NCI-H2107 treated with DMSO at 0.1 percent for 48 hours (cell line): ENCODE measurements around the gene FGF22.
"Not testable (repeated sequence)": the region's sequence is repeated elsewhere in the genome, so short reads cannot be mapped to it uniquely, and the experiment has no call there.

Experiments
- DNase-seq: peaks from one replicate; lab custom pipeline; 2025; ENCODE audit not compliant: unreplicated experiment; lab: John Stamatoyannopoulos, UW

Gene FGF22

GRCh38 chr19:621819-622218 is 17.9 kb upstream of the FGF22 start:
- no peak for DNase-seq

DNA sequence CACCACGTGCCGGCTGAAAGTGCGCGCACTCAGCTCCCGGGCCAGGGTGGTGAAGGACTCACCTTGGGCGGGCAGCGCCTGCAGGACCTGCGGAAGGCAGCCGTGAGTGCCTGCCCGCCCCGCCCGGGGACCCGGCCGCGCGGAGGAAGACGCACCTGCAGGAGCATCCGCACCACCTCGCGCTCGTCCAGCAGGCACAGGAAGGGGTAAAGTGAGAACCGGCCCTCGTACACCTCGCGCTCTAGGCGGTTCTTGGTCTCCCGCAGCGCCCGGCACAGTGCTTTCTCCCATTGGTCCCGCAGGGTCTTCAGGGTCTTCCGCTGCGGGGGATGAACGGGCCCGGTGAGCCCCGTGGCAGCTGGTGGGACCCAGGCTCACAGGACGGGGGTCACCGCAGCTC is 17.0 kb upstream of the FGF22 start:
- no peak for DNase-seq

- no peak for DNase-seq
These were observed 16.3 kb upstream of the FGF22 start for GRCh38 chr19:623175-623916.

DNA sequence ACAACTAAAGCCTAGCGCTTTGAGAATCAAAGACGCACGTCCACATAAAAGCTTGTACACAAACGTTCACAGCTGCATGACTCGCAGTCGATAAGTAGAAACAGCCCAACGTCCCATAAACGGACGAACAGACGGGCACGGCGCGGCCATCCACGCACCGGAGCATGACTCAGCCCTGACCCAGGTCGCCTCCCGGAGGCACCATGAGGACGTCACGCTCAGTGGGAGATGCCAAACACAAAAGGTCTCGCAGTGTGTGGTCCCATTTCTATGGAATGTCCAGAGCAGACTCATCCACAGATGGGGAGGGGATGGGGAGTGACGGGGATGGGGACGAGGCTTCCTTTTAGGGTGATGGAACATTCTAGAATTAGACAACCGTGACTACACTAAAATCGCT is 15.7 kb upstream of the FGF22 start:
- DNase-seq, result no peak

DNA sequence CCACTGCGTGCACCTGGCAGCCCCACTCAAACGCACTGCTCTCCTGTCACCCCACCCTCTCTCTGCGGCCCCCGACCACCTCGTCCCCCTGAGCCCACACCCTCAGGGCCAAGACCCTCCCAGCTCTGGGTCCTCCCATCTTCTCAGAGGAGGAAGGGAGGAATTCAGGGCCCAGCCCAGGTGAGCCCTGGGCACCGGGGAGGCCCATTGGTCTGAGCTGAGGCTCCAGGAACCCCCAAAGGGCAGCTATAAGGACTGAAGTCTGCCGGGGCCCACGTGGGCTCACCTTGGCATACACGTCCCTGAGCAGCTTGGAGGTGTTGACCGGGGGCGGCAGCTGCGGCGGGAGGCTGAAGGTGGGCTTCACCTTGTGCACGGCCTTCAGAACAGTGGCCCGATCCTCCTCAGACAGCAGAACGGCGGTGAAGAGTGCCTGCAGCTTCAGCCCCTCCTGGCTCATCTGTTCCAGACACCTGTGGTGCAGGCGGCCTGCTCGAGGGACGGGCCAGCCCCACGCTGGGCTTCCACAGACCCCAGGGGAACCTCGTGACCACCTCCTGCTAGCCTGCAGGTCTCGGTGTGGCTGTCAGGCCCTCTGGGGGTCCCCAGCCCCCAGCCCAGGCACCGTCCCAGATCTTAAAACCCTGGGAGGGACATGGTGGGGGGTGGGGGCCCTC is 15.1 kb upstream of the FGF22 start:
- no peak for DNase-seq

DNA sequence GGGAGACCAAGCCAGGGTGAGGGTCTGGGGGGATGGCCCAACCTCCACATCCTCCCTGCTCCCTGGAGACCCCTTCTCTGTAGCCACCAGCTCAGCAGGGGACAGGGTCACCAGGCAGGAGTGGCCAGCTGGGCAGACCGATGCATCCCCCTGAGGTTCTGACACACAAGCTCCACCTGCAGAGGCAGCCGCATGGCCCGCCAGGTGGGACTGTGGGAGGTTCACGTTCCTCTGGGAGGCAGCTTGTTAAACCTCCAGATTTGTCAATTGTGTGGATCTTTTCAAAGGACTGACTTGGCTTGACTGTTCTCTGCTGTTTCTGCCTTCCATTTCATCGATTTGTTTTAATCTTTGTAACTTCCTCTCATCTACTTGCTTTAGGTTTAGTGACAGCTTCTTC is 14.4 kb upstream of the FGF22 start:
- DNase-seq, result no peak

DNA sequence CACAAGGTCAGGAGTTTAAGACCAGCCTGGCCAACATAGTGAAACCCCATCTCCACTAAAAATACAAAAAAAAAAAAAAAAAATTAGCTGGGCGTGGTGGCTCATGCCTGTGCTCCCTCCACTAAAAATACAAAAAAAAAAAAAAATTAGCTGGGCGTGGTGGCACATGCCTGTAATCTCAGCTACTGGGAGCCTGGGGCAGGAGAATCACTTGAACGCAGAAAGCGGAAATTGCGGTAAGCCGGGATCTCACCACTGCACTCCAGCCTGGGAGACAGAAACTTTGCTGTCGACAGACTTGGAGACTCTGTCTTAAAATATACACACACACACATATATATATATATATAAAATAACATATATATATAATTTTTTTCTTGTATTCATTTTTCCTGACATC is 13.1 kb upstream of the FGF22 start:
- not testable (repeated sequence) for DNase-seq

GRCh38 chr19:628168-628567 is 11.5 kb upstream of the FGF22 start:
- DNase-seq, result no peak

DNA sequence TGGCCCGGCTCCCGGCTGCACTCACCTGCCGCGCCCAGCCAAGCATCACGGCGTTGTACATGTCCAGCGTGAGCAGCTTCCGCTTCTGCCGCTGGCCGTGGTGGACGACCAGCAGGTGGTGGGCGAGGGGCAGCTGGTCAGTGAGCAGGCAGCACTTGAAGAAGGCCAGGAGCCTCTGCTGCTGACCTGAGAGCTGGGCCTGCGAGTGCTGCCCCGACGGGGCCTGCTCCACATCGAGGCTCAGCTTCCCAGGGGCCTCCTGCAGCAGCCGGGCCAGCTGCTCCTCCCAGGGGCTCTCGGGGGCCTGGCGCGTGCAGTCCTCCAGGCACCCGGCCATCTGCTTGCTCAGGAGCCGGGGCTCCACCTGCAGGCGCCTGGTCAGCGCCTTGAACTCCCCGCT is 10.2 kb upstream of the FGF22 start:
- DNase-seq, result not testable (repeated sequence)

- DNase-seq, result no peak
These were observed 9.5 kb upstream of the FGF22 start for GRCh38 chr19:629961-630714.

- DNase-seq, result no peak
These were observed 7.1 kb upstream of the FGF22 start for GRCh38 chr19:632579-633067.

- peak; percentile 89 for DNase-seq
These were observed 6.5 kb upstream of the FGF22 start, which contains the start of gene POLRMT for GRCh38 chr19:633068-633785. Gene POLRMT, minus strand, starts transcription at chr19:633537. Its CDS starts 25 bp downstream, at chr19:633512.

DNA sequence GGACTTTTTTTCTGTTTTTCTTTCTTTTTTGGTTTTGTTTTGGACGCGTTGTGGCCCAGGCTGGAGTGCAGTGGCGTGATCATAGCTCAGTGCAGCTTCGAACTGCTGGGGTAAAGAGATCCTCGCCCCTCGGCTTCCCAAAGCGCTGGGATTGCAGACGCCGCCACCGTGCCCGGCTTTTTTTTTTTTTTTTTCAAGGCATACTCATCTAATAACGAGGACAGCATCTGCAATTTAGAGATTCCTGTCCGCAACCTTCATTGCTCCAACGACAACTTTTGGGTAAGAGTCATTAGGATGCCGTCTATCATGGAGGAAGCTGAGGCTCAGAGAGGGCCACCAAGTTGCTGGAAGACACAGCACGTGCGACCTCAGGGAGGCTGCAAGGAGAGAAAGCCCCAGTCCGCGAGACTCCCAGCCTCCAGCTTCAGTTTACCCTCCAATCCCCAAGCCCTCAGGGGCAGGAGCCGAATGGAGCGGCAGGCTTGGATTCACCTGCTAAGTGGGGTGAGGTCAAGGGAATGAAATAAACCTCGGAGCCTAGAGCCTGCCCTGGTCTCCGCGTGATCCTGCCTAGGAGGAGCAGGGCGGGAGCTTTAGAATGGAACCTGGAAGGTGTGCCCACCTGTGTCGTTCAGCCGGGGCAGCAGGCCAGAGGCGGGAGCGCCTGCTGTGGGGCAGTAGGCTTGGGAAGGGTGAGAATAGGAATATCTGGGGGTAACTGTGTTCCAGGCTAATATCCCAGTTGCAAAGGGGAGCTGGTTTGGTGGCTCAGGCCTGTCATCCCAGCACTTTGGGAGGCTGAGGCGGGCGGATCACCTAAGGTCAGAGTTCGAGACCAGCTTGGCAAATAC is 5.7 kb upstream of the FGF22 start:
- no peak for DNase-seq

- DNase-seq, result no peak
These were observed 4.6 kb upstream of the FGF22 start for GRCh38 chr19:634975-635652.

DNA sequence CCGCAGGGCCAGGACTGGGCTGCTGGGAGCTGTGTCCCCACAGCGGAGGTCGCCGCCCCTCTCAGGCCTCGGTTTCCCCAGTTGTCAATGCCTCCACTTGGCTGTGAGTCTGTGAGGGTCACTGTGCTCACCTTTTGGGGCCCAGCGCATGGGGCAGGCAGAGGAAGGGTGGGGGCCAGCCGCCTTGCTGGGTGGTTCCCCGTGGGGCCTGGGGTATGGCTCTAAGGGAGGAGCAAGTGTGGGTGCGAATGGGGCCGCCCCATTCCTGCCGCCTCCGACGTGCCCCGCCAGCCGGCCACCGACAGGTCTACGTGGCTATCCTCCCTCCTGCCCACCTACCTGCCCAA is 800 bp upstream of the FGF22 start:
- no peak for DNase-seq

GRCh38 chr19:640161-640558 is 481 bp downstream of the FGF22 start:
- DNase-seq, result no peak

GRCh38 chr19:640606-641189 is 1.0 kb downstream of the FGF22 start:
- DNase-seq, result no peak

- no peak for DNase-seq
These were observed 2.0 kb downstream of the FGF22 start for GRCh38 chr19:641702-642101.
